ENCODE results near the gene MYO3B. TPM values are rescaled to one million over a fixed set of nuclear protein-coding genes. Genes with fewer than 3 reads are reported as not detected.

The MYO3B gene
- total RNA-seq, 1 experiment from 2014 or later = 0.63 TPM

- Histone ChIP-seq H3K79me1 (ENCODE audit: insufficient read depth, low read depth, low read length, poor library complexity, severe bottlenecking) (no peaks in the 10 kb centered on the region), H3K9ac (ENCODE audit: extremely low read depth, insufficient read length, low read length) (no peak overlapping the region), H3K79me2 (ENCODE audit: insufficient read depth, low read length) (no peaks in the 10 kb centered on the region), H3K18ac (ENCODE audit: insufficient read length, low read depth, low read length) (no peak overlapping the region), H3K9me3 (ENCODE audit: control insufficient read depth, low read depth, low read length) (no peaks in the 10 kb centered on the region), H3K4ac (ENCODE audit: low read depth, low read length) (no peak overlapping the region), H2BK20ac (ENCODE audit: low read depth, low read length, poor library complexity, severe bottlenecking) (no peak overlapping the region), H2BK120ac (ENCODE audit: low read depth, low read length, poor library complexity, severe bottlenecking) (no peak overlapping the region), H4K20me1 (ENCODE audit: control insufficient read depth, insufficient read depth, insufficient read length) (no peaks in the 10 kb centered on the region), H4K91ac (ENCODE audit: insufficient read length, low read depth, low read length) (no peak overlapping the region), H3K23me2 (ENCODE audit: insufficient read length, low read depth, low read length, poor library complexity, severe bottlenecking) (no peaks in the 10 kb centered on the region), H3K23ac (ENCODE audit: insufficient read length, low read depth, low read length) (no peak overlapping the region), H3K27me3 (ENCODE audit: insufficient read depth, low read length) (no peaks in the 10 kb centered on the region), H3K27ac (ENCODE audit: insufficient read length, low read depth, low read length) (no peak overlapping the region), H3T11ph (ENCODE audit: low read length) (no peak overlapping the region), H2BK12ac (ENCODE audit: insufficient read length, low read depth, low read length) (no peak overlapping the region), H4K8ac (replicated peaks; ENCODE audit: insufficient read length, low read depth, low read length) (no peak overlapping the region), H3K4me1 (ENCODE audit: insufficient read depth, low read length) (peaks cover 13% of the 10 kb centered on the region), H3K4me2 (ENCODE audit: insufficient read depth, insufficient read length, low read length) (no peak overlapping the region), H4K5ac (ENCODE audit: insufficient read length, low read depth, low read length) (no peak overlapping the region), H2AK5ac (ENCODE audit: insufficient read length, low read length) (no peak overlapping the region), H2BK15ac (ENCODE audit: low read depth, low read length) (no peak overlapping the region), H3K14ac (ENCODE audit: insufficient read depth, low read length) (no peak overlapping the region), H3K56ac (ENCODE audit: insufficient read length, low read depth, low read length) (no peak overlapping the region), H2BK5ac (ENCODE audit: insufficient read length, low read length) (no peak overlapping the region), H2AFZ (ENCODE audit: low read length) (no peak overlapping the region)
- no peak for TF ChIP-seq CTCF (conservative IDR thresholded peaks at IDR 0.05)
- H3K27me3 Mint-ChIP-seq (ENCODE audit: low read depth) = peaks cover 1% of the 10 kb centered on the region; the same call in 1 of the 2 replicates
- peaks cover 28 to 30% of the 10 kb centered on the region in 2 experiments for H3K4me1 Mint-ChIP-seq
- H3K9me3 Mint-ChIP-seq = peaks cover under 1 to 5% of the 10 kb centered on the region in 2 experiments; a peak in 2 of 5 replicates
- no CpG with 5 or more reads among the region's 2 CpGs for WGBS (ENCODE audit: extremely low coverage, insufficient read length, low lambda C conversion rate)
- H3K4me3 Mint-ChIP-seq = no peak overlapping the region
- DNase-seq = no peak
- H3K36me3 Mint-ChIP-seq (ENCODE audit: insufficient read depth in 1 of 3, low read depth in 3 of 3) = peaks cover 0 to 3% (median 2%) of the 10 kb centered on the region in 3 experiments; a peak in 4 of 7 replicates
- H3K27ac Mint-ChIP-seq = no peak overlapping the region
Measured at GRCh38 chr2:170336916-170337315, 159.0 kb downstream of the MYO3B start.

Measured in H9 (cell line).